Left hindlimb (tissue), 1 donor: ENCODE data around the gene NTF3.

Experiments
- DNase-seq: peaks from one replicate; pipeline ENCODE4 v3.0.0-alpha.2; 2018

Gene NTF3

DNA sequence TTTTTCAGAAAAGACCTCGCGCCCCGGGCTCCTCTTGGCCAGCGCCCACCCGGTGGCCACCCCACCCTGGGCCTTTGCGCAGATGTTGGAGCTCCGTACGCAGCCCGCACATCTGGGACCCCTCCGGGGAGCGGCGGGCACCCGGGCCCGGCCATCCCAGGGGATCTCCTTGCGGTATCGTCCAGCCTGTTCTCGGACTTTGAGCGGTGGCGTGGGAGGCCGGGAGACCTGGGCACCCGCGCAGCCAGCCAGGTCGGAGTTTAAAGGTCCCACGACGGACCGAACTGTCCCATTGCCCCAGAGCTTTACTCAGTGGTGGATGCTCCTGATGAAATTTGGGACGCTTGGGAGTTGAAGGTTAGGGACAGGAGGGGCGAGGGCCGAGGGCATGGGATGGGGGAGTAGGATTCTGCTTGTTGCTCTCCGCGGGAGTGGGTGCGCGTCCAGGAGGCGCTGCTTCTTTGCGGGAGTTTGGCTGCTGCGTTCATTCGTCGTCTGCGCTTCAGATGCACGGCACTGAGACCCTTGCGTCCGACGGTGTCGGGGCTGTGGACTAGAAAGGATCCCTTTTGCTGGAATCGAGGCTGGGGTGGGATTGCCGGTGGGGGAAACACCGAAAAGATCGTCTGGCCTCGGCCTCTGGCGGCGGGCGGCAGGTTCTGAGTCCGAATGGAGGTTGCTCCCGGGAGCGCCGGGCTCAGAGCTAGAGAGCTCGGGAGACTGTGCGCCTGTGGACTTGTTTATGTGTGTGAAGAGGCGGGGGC lies 1.4 kb downstream of the NTF3 start:
- DNase-seq, result peak; percentile 58

DNA sequence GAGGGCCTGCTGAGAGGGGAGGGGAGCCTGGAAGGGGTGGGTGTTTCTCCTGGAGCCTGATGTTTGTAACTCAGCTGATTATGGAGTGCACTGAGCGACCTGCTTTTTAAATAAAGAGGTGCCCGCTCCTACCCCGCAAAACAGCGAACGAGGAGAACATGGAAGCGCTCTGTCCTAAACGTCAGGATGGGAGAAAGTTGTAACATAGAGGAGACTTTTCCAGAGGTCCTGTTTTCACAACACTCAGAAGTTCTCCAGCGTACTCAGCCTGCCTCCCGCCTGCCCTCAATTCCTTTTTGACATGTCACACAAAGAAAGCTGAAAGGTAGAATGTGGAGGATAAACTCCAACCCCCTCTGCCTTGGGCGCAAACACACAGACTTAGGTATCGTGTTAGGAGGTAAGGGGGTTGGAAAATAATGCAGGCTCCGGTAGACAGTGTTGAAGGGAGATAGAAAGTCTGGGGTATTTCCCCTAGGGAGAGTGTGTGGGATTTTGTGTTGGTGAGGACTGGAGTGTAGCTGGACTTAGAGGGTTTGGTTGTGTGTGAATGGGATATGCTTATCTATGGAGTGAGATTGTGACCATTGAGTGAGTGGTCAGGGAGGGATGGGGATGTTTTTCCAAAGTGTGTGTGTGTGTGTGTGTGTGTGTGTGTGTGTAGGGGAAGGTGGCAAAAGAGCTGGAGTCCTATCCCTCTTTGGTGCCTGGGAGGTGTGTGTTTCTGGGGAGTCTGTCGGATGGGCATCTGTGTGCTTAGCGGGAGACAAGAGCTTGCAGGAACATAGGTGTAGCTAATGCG lies 2.1 kb downstream of the NTF3 start:
- DNase-seq, result no peak

DNA sequence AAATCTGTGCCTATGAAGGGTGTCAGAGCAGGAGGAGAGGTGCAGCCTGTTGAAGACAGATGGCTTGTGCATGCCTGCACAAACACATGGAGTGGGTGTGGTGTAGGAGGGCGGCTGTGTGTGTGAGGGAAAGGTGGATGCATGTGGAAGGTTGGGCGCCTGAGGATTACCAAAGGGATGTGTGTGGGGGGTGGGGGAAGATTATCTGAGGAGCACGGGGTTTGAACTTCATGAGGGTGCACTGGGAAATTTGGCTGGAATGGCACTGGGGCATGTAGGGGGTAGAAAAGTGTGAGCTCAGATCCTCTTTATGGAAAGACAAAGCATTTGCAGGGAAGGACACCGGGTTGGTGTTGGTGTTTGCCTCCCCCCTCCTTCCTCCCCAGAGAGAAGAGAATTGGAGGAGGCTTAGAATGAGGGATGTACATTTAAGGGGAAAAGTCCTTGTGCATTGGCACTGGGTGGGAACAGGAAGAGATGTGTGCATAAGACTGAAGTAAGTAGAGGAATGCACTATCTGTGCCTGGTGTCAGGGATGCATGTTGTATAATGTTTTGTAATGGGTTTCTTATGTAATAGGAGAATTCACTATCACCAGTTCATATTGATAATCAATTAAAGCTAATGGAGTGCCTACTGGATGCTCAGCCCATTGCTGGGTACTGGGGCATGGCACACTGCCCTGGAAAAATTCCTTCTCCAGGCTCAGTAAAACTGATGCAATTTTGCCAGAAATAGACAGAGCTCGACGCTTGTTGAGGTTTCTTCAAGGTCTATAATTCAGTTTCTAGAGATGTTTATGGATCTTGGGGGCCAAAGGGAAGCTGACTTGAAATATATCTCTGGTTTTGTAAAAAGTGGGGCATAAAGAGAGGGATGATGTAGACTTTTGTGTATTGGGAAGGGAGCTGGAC lies 3.0 kb downstream of the NTF3 start:
- no peak for DNase-seq

- no peak for DNase-seq
Observed at GRCh38 chr12:5437182-5437583, 5.3 kb downstream of the NTF3 start.

- DNase-seq, result no peak
Observed at GRCh38 chr12:5437589-5437988, 5.7 kb downstream of the NTF3 start.

- no peak for DNase-seq
Observed at GRCh38 chr12:5438671-5439200, 6.8 kb downstream of the NTF3 start.

DNA sequence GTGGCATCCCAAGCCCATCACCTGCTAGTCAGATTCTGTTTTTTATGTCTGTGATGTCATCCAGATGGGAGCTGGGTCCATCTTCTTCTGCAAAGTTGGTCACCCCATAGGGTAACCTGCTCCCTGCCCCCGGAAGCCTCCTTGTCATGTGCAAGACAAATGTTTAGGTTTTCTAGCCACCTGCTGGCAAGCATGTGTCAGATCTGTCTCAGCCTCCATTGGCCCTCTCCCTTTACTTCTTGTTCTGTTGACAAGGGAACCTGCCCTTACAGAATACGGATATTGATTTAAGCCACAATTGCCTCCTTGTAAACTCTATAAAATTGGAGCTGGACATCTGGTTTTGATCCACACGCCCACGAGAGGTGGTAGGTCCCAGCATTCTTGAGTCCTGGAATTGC lies 7.5 kb downstream of the NTF3 start:
- no peak for DNase-seq

GRCh38 chr12:5439788-5440300 lies 7.9 kb downstream of the NTF3 start:
- DNase-seq, result no peak

DNA sequence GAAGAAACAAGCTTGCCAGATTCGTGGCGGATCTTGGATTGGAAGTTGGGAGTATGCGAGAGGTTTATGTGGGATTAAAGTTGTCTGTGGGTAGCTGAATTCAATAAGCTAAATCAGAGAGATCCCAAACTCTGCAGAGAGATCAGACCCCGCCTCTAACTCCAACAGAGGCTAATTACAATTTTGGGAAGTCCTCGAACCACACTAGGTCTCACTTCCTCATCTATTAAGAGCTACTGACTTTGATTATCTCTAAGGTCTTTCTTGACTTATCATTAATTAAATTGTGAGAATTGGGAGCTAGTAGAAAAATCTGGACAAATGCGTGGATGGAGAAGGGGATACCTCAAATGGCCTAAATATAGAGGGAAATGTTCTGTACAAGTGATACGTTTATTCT lies 9.1 kb downstream of the NTF3 start:
- DNase-seq, result no peak

DNA sequence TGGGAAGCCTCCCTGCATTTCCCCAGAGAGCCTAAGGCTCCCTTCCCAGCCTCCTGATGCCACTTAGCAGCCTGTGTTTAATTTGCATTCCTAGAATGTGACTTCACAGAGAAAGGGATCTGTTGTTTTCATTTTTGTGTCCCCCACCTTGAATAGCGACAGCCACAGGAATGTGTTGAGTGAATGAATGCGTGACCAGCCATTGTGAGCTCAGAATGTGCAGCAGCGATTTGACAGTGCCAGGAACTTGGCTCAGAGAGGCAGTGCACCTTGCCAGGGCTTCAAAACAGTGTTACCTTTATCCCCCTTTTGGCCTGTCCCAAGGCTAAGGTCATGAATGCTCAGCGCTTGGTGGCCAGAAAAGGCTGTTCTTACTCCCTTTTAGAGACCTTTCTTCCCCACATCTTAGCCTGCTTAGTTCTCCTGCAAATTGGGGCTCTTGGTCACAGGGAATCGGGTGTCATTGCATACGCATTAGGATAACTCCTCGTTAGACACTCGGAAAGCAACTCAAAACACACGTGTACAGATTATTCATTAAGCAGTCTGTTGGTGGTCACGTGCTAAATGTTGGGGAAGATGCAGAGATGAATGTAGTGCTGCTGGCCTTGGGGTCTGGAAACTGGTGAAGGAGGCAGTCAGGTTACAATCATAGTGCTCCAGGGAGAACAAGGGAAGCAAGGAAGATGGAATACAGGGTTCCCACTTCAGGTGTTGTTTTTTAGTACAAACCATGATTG lies 9.8 kb downstream of the NTF3 start:
- DNase-seq, result no peak

DNA sequence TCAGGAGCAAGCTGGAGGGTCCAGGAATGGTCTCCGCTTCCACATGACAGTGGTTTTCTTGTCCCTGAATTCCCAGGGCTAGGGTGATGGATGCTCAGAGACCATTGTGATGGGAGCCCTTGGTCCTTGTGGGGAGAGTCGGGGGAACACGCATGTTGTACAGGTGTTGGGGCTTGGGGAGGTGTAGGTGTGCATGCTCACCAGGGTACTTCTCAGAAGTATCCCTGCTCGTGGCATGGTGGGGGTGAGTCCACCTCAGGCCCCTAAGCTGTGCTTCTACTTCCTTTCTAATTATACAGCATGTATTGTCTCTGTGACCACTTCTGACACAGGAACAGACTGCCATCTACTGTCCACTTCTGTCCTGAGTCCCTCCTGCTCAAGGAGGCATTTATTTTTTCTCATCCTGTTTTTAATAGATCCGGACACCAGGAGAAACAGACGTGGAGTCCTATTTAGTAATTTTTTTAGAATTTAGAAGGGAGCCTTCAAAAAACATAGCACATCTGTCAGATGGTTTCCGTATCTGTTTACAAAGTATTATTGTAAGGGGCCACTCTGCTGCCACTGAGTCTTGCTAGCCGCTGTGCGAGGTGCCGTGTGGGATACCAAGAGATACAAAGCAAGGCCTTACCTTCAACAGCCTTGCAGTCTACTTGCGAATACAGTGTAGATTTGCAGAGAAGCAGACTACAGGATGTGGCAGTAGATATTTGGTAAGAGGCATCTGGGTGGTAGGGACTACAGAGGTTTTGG lies 10.5 kb downstream of the NTF3 start:
- no peak for DNase-seq

DNA sequence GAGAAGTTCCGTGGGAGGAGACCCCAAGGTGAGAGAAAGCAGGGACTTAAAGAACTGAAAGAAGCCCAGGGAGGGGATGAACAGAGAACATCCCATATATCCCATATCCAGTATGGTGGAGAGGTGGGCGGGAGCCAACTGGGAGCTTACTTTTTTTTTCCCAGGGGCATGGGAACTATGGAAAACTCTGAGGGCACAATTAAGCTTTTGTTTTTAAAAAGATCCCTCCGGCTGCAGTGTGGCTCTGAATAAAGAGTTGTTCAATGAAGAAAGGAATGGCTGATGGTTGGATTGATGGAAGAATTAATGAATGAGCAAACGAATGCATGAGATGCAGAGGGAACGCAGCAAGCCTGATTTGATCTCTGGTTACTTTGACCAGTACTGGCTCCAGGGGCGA lies 12.6 kb downstream of the NTF3 start:
- DNase-seq, result no peak

DNA sequence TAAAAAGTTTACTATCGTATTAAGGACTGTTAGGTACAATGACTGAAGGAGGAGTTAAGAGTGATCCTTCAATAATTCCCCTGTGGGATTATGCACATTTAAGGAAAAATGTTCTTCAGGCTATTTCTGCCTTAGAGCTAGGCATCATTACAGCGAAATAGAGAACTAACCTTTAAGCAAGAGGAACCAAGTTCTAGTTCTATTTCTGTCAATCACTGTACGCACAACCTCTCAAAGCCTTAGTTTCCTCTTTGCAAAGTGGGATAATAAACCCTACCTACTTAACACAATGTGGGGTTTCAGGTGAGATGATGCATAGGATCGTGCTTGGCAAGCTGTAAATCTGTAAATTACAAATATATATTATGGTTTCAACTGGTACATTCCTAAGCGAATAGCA lies 15.4 kb downstream of the NTF3 start:
- no peak for DNase-seq

DNA sequence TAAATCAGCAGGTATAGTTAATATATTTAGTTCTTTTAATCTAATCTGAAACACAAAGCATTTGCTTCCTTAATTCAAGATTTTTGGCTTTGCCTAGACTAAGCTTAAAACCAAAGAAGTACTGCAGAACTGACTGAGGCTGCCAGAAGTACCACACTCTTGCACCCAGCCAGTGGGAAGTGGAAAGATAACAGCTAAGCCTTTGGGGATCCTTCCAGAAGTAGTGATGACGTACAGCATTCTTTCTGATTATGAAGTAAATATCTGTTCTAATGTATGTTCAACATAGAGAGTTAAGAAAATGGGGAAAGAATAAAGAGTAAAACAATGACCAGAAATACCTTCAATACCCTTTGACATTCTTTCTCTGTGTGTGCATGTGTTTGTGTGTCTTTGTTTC lies 19.3 kb downstream of the NTF3 start:
- no peak for DNase-seq

DNA sequence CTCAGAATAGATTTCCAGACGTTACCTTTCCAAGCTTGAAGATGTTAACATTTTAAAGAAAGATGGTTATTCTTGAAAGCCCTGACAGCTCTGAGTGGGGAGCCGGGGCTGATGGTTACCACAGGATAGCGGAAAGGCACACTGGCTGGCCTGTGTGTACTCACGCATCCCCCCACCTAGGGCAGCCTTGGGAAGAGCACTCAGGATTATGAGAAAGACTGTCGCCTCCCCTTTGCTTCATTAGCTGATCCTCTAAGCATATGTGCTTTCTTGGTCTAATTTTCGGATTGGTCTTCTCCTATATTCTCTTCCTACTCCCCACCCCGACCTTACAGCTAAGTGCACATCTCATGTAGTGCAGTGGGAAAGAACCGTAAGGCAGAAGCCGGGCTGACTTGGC lies 20.7 kb downstream of the NTF3 start:
- no peak for DNase-seq

DNA sequence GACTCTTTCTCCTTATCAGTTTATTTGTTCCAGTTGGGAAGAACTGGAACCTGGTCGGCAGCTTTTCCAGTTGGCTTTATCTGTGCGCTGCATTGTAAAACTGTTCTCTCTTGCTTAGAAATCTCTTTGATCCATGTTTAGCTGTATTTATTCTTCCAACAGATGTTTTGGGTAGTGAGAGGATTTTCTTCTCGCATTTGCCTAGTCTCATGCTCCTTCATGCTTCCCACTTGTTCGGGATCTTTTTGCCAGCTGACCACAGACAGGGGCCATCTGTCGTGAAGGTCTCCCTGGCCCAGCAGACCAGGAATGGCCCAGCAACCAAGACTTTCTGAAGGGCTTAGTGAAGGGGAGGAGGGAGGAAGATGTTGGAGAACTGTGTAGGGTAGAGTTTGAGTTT lies 21.6 kb downstream of the NTF3 start:
- no peak for DNase-seq

GRCh38 chr12:5455045-5455444 lies 23.1 kb downstream of the NTF3 start:
- DNase-seq, result no peak

GRCh38 chr12:5456030-5456429 lies 24.1 kb downstream of the NTF3 start:
- no peak for DNase-seq

- DNase-seq, result no peak
Observed at GRCh38 chr12:5456906-5457305, 25.0 kb downstream of the NTF3 start.

DNA sequence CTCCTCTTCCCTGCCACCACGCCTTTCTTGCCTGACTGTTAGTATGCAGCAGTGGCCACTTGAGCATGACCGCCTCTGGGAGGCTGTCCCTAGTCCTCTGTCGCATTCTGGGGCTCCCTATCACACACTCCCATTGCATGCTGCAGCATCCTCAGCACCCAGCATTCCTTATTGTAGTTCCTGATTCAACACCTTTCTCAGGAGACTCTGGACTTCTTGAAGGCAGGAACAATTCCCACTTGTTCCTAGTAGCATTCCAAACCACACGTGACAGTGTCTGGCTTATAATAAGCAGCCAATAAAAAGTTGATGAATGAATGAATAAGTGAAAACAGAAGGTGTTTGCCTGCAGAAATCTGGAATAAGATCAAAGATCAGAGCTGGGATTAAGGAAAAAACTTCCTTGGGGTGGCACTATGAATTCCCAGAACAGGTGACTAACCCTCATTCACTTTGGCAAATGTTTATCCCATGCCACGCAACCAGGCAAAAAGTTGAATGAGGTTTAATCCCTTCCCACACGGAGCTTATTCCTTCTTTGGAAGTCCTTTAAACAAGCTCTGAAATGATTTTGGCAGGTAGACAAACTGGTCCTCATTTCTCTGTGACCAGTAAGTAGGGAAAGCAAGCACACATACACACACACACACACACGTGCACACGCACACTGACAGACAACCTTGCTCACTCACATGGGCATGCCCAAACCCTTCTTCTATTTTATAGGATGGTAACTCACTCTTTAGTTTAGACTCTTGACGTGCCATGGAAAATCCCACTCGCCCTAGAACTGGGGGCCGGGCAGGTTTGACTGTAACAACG lies 26.5 kb downstream of the NTF3 start:
- no peak for DNase-seq
